ENCODE data around the gene FGD1.

The FGD1 gene

DNA sequence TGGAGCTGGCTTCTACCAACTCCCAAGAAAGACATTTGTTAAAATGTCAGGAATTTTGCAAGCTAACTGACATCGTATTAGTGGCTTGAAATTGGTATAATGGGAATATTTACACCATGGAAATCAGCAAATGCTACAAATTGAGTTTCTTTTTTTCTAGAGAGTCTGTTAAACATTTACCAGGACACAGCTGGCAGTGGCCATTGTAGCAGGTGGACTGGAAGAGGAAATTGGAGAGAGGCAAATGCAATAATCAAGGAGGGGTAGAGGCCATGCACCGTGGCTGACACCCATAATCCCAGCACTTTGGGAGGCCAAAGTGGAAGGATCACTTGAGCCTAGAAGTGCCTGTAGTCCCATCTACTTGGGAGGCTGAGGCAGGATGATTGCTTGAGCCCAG lies 88.8 kb downstream of the FGD1 start:
- no peak for DNase-seq (ENCODE audit: low read depth in 2 of 3, low spot score in 1 of 3)

DNA sequence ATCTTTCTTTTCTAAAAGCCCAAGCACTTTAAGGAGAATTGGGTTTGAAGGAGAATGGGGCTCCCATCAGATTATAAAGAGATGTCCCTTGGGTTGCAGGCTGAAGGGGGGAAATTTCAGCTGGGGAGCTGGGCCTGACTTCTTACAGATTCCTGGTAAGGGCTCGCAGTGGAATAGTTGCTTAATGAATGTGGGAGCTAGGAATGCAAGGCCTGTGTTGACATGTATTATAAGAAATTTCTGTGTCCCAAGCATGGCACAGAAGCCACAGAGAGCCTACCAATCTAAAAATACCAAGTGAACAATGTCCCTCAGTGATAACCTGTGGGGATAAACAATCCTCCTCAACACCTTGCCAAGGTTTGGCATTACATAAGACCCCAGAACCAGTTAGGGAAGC lies 98.9 kb downstream of the FGD1 start:
- no peak for DNase-seq (ENCODE audit: low read depth in 2 of 3, low spot score in 1 of 3)
